SIG-M5 treated with dmso at 0.1 percent for 504 hours (cell line): Measurements from ENCODE around the gene SIGLEC8.

Experiments
- DNase-seq: peaks from one replicate; lab custom pipeline; 2025; ENCODE audit not compliant: unreplicated experiment; lab: John Stamatoyannopoulos, UW

Gene SIGLEC8

GRCh38 chr19:51407511-51408131, 50.6 kb downstream of the SIGLEC8 start:
- DNase-seq, result peak; percentile 80

- no peak for DNase-seq
Observed at GRCh38 chr19:51402117-51402516, 56.1 kb downstream of the SIGLEC8 start.
